ENCODE measurements around the gene SLC22A23.

- no peak for TF ChIP-seq POLR2AphosphoS5 (IDR thresholded peaks at IDR 0.05)
- TF ChIP-seq POLR2A (IDR thresholded peaks at IDR 0.05): no peak
Observed at GRCh38 chr6:3358413-3359100, 98.3 kb downstream of the SLC22A23 start.

Data from sigmoid colon (tissue), 4 donors.